Lung (tissue), 12 donors: ENCODE measurements around the gene GNG2. TPM values are rescaled to one million over a fixed set of nuclear protein-coding genes. Genes with fewer than 3 reads are reported as not detected.

ENCODE experiments used
- ATAC-seq: fragments of 200-7000 bp; cut with Tn5 transposase; one replicate; pipeline ENCODE4 v1.9.1; 2020; ENCODE audit warnings: moderate number of reproducible peaks; ENCODE audit not compliant: insufficient read depth, low FRiP score
- DNase-seq, 3 donors: peaks; one replicate each; pipeline ENCODE4 v3.0.0-alpha.2; 2013 to 2017
- H3K27ac ChIP-seq, 2 donors: one replicate each; pipeline ENCODE4 v1.5.1; 2013; ENCODE audit warnings: mild to moderate bottlenecking in 2 of 2, moderate library complexity in 2 of 2, control low read depth in 1 of 2, inconsistent platforms in 1 of 2, low read depth in 1 of 2, low read length in 1 of 2
- H3K27me3 ChIP-seq, 3 donors: one replicate each; pipeline ENCODE4 v1.5.1; 2013; ENCODE audit warnings: low read length in 2 of 3; ENCODE audit not compliant: control insufficient read depth in 3 of 3, insufficient read depth in 3 of 3
- H3K36me3 ChIP-seq, 4 donors: one replicate each; pipeline ENCODE4 v1.5.1; 2013; ENCODE audit warnings: low read length in 4 of 4, mild to moderate bottlenecking in 1 of 4, moderate library complexity in 1 of 4; ENCODE audit not compliant: control insufficient read depth in 4 of 4, insufficient read depth in 4 of 4
- H3K4me1 ChIP-seq, 5 donors: one replicate each; pipeline ENCODE4 v1.5.1; 2013; ENCODE audit warnings: low read length in 5 of 5, mild to moderate bottlenecking in 2 of 5, moderate library complexity in 1 of 5; ENCODE audit not compliant: control insufficient read depth in 5 of 5, insufficient read depth in 5 of 5
- H3K4me3 ChIP-seq: one replicate; pipeline ENCODE4 v1.5.1; 2013; ENCODE audit warnings: mild to moderate bottlenecking, control low read depth, moderate library complexity
- H3K9ac ChIP-seq, 2 donors: one replicate each; pipeline ENCODE4 v1.5.1; 2013; ENCODE audit warnings: low read length in 2 of 2, control low read depth in 1 of 2; ENCODE audit not compliant: insufficient read depth in 1 of 2
- H3K9me3 ChIP-seq, 4 donors: one replicate each; pipeline ENCODE4 v1.5.1; 2013; ENCODE audit warnings: low read length in 3 of 4, mild to moderate bottlenecking in 1 of 4, moderate library complexity in 1 of 4; ENCODE audit not compliant: control insufficient read depth in 4 of 4, insufficient read depth in 3 of 4
- WGBS, 2 donors: extraction: QIAGEN DNeasy Blood & Tissue Kit; methylation state at CpG; one replicate each; pipeline ENCODE4 v1.1.7; 2013; 5-methylcytosine and 5-hydroxymethylcytosine counted together
- polyA plus RNA-seq, 2 donors: library from polyadenylated mRNA; stranded (reverse); fragments of 200-250 nt; gene quantifications; one replicate each; pipeline ENCODE4 v1.2.1, GENCODE V29; 2013
- total RNA-seq, 2 donors: library from RNA; depleted of rRNA in 1 of 2; stranded (reverse); fragments of >200 nt in 1 of 2; gene quantifications; one replicate each; pipeline ENCODE4 v1.2.1, GENCODE V29; 2014 to 2021
- TF ChIP-seq, protein P1 (sequence below): IDR thresholded peaks from 2 replicates; pipeline ENCODE4 v1.5.1; 2012; ENCODE audit warnings: mild to moderate bottlenecking; ENCODE audit errors: control extremely low read depth, extremely low read depth
- donor health status: control.
- donor health status: control.
- donor health status: Bipolar disorder and iron deficiency.
- donor health status: healthy.
- donor health status: DM: yes; HTN: yes; CAD: no.

GNG2 gene
- total and polyA plus RNA-seq, 4 donors: 3.7 to 42.3 (median 21.5) TPM

GRCh38 chr14:51844081-51844881 is 16.1 kb upstream of the GNG2 start:
- no peak overlapping the region for H3K4me3 ChIP-seq
- WGBS, 2 donors: 79 to 90% methylated on average over 6 of the region's 6 CpGs
- no peaks in the 10 kb centered on the region for H3K27me3 ChIP-seq
- ATAC-seq: no peak
- H3K9ac ChIP-seq: no peak overlapping the region
- no peaks in the 10 kb centered on the region for H3K36me3 ChIP-seq
- TF ChIP-seq, protein P1, sequence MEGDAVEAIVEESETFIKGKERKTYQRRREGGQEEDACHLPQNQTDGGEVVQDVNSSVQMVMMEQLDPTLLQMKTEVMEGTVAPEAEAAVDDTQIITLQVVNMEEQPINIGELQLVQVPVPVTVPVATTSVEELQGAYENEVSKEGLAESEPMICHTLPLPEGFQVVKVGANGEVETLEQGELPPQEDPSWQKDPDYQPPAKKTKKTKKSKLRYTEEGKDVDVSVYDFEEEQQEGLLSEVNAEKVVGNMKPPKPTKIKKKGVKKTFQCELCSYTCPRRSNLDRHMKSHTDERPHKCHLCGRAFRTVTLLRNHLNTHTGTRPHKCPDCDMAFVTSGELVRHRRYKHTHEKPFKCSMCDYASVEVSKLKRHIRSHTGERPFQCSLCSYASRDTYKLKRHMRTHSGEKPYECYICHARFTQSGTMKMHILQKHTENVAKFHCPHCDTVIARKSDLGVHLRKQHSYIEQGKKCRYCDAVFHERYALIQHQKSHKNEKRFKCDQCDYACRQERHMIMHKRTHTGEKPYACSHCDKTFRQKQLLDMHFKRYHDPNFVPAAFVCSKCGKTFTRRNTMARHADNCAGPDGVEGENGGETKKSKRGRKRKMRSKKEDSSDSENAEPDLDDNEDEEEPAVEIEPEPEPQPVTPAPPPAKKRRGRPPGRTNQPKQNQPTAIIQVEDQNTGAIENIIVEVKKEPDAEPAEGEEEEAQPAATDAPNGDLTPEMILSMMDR: no peak
- no peak overlapping the region for H3K27ac ChIP-seq
- DNase-seq: no peak
- H3K9me3 ChIP-seq: no peaks in the 10 kb centered on the region
- peaks cover 0 to 10% (median 4%) of the 10 kb centered on the region in 5 donors for H3K4me1 ChIP-seq

DNA sequence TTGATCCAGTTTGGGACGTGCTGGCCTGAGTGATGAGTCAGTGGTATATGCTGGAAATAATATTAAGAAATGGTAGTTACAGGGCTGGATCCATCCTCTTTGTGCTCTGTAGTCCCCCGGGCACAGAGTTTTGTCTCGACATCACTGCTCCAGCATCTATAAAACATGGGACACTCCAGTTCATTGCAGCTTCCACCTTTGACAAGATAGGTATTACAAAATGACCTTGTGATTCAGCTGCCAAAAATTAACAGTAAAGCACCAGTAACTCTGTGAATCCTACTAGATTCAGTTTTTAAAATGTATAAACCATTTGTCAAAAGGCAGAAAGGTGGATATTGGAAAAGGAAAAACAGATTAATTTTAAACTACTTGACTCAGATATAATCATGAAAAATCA is 14.6 kb upstream of the GNG2 start:
- no peaks in the 10 kb centered on the region for H3K9me3 ChIP-seq
- H3K27me3 ChIP-seq: no peaks in the 10 kb centered on the region
- ATAC-seq (no peak), DNase-seq (no peak)
- peaks cover 0 to 10% (median 4%) of the 10 kb centered on the region in 5 donors for H3K4me1 ChIP-seq
- TF ChIP-seq, protein P1: no peak
- H3K27ac ChIP-seq: no peak overlapping the region
- no peak overlapping the region for H3K9ac ChIP-seq
- H3K4me3 ChIP-seq: no peak overlapping the region
- no peaks in the 10 kb centered on the region for H3K36me3 ChIP-seq
- 92 to 95% methylated on average over 3 of the region's 3 CpGs for WGBS, 2 donors

- Histone ChIP-seq H3K4me3 (no peak overlapping the region), H3K27ac (peak overlapping the region in 1 of 2 donors; percentile 73), H3K36me3 (no peaks in the 10 kb centered on the region), H3K9ac (peak overlapping the region in 1 of 2 donors; percentile 47), H3K9me3 (no peaks in the 10 kb centered on the region), H3K27me3 (no peaks in the 10 kb centered on the region), H3K4me1 (peaks cover 0 to 10% (median 4%) of the 10 kb centered on the region in 5 donors)
- WGBS, 2 donors: 5 to 12% methylated on average over 16 of the region's 16 CpGs
- DNase-seq: peak; percentile 62 to 70 (median 63)
- TF ChIP-seq, protein P1: no peak
- ATAC-seq: peak; percentile 68
Measured at GRCh38 chr14:51846631-51847488, 13.6 kb upstream of the GNG2 start.
